Neural cell (in vitro differentiated cells): Measurements from ENCODE around the gene COLEC12. TPM values are rescaled to one million over a fixed set of nuclear protein-coding genes. Genes with fewer than 3 reads are reported as not detected.

ENCODE experiments used
- H2AFZ ChIP-seq: fragments of 200-600, 300-800 bp; sonication (generic), shearing (Covaris generic); 2 replicates; pipeline ENCODE4 v1.6.0; 2014; ENCODE audit warnings: low read depth, mild to moderate bottlenecking, antibody characterized with exemption, low read length, moderate library complexity
- H3F3A ChIP-seq: fragments of 200-600 bp; shearing (Covaris generic); 2 replicates; pipeline ENCODE4 v1.6.1; 2016; ENCODE audit warnings: mild to moderate bottlenecking, moderate library complexity, mixed read lengths, antibody characterized with exemption, low read length; ENCODE audit not compliant: insufficient read depth, poor library complexity, severe bottlenecking
- H3K27ac ChIP-seq: fragments of 200-600, 300-800 bp; sonication (generic), shearing (Covaris generic); 2 replicates; pipeline ENCODE4 v1.5.1; 2014; ENCODE audit warnings: mild to moderate bottlenecking, low read length, moderate library complexity
- H3K27me3 ChIP-seq: fragments of 300-800, 200-600 bp; sonication (generic), shearing (Covaris generic); 2 replicates; pipeline ENCODE4 v1.6.0; 2014; ENCODE audit warnings: mild to moderate bottlenecking, low read depth, low read length, moderate library complexity; ENCODE audit not compliant: insufficient read depth
- H3K36me3 ChIP-seq: fragments of 300-800, 200-600 bp; sonication (generic), shearing (Covaris generic); 2 replicates; pipeline ENCODE4 v1.5.1; 2014; ENCODE audit warnings: mild to moderate bottlenecking, antibody characterized with exemption, low read length, moderate library complexity; ENCODE audit not compliant: insufficient read depth
- H3K4me2 ChIP-seq: fragments of 300-800, 200-600 bp; sonication (generic), shearing (Covaris generic); 2 replicates; pipeline ENCODE4 v1.6.0; 2014; ENCODE audit warnings: mild to moderate bottlenecking, low read length
- H3K4me3 ChIP-seq: fragments of 300-800, 200-600 bp; sonication (generic), shearing (Covaris generic); 2 replicates; pipeline ENCODE4 v1.5.1; 2014; ENCODE audit warnings: mild to moderate bottlenecking, low read length, moderate library complexity
- H3K79me2 ChIP-seq: fragments of 200-600 bp; shearing (Covaris generic); replicated peaks from 2 replicates; pipeline ENCODE4 v1.6.0; 2014; ENCODE audit warnings: mild to moderate bottlenecking, low read length, moderate library complexity; ENCODE audit not compliant: insufficient read depth
- H3K9ac ChIP-seq: fragments of 300-800, 200-600 bp; sonication (generic), shearing (Covaris generic); 2 replicates; pipeline ENCODE4 v1.6.1; 2016; ENCODE audit warnings: mild to moderate bottlenecking, low read length, mixed read lengths
- H3K9me2 ChIP-seq: fragments of 200-600 bp; shearing (Covaris generic); 2 replicates; pipeline ENCODE4 v1.6.1; 2016; ENCODE audit warnings: mild to moderate bottlenecking, low read length, mixed read lengths; ENCODE audit not compliant: insufficient read depth
- H3K9me3 ChIP-seq: fragments of 200-600, 300-800 bp; sonication (generic), shearing (Covaris generic); 2 replicates; pipeline ENCODE4 v1.6.1; 2016; ENCODE audit warnings: mild to moderate bottlenecking, mixed run types, low read length, moderate library complexity, mixed read lengths
- H4K20me1 ChIP-seq: fragments of 200-600 bp; shearing (Covaris generic); 2 replicates; pipeline ENCODE4 v1.6.1; 2016; ENCODE audit warnings: mild to moderate bottlenecking, mixed run types; ENCODE audit not compliant: insufficient read depth
- CTCF ChIP-seq: fragments of 450-650 bp; IDR thresholded peaks from 2 replicates; pipeline ENCODE4 v1.5.1; 2014; ENCODE audit warnings: antibody characterized with exemption, mild to moderate bottlenecking, moderate library complexity; ENCODE audit not compliant: poor library complexity, severe bottlenecking
- EP300 ChIP-seq: fragments of 450-650 bp; conservative IDR thresholded peaks from 2 replicates; pipeline ENCODE4 v1.6.1; 2014; ENCODE audit warnings: antibody characterized with exemption, mild to moderate bottlenecking, moderate library complexity; ENCODE audit not compliant: poor library complexity, severe bottlenecking
- EZH2 ChIP-seq: fragments of 200-600, 300-800 bp; shearing (Covaris generic), sonication (generic); IDR thresholded peaks from 2 replicates; pipeline ENCODE4 v1.6.1; 2014; ENCODE audit warnings: antibody characterized with exemption, low read length, borderline replicate concordance, mild to moderate bottlenecking; ENCODE audit not compliant: insufficient read depth, poor library complexity, severe bottlenecking
- MXI1 ChIP-seq: fragments of 450-650 bp; conservative IDR thresholded peaks from 2 replicates; pipeline ENCODE4 v1.6.1; 2014; ENCODE audit warnings: antibody characterized with exemption, mild to moderate bottlenecking; ENCODE audit not compliant: poor library complexity, severe bottlenecking
- POLR2AphosphoS5 ChIP-seq: IDR thresholded peaks from 2 replicates; pipeline ENCODE4 v1.6.1; 2012
- RAD21 ChIP-seq: fragments of 450-650 bp; conservative IDR thresholded peaks from 2 replicates; pipeline ENCODE4 v1.6.1; 2014; ENCODE audit warnings: antibody characterized with exemption, mild to moderate bottlenecking, moderate library complexity
- SMC3 ChIP-seq: fragments of 450-650 bp; conservative IDR thresholded peaks from 2 replicates; pipeline ENCODE4 v1.6.1; 2014; ENCODE audit warnings: antibody characterized with exemption, mild to moderate bottlenecking, moderate library complexity; ENCODE audit not compliant: poor library complexity
- TAF1 ChIP-seq: IDR thresholded peaks from 2 replicates; pipeline ENCODE4 v1.6.1; 2012; ENCODE audit warnings: low read depth
- polyA plus RNA-seq: library from polyadenylated mRNA; depleted of rRNA; stranded (reverse); fragments of >200 nt; gene quantifications from 2 replicates; pipeline ENCODE4 v1.2.3, GENCODE V29; 2014
- TF ChIP-seq, protein P1 (sequence below): IDR thresholded peaks from 2 replicates; pipeline ENCODE4 v1.6.1; 2012; ENCODE audit warnings: borderline replicate concordance

COLEC12 gene
- polyA plus RNA-seq, 1 donor from 2014 or later: 0.42 TPM

GRCh38 chr18:459814-460593 is 40.5 kb downstream of the COLEC12 start:
- no peak for TF ChIP-seq TAF1
- no peak for TF ChIP-seq EP300
- TF ChIP-seq SMC3: no peak
- TF ChIP-seq, protein P1, sequence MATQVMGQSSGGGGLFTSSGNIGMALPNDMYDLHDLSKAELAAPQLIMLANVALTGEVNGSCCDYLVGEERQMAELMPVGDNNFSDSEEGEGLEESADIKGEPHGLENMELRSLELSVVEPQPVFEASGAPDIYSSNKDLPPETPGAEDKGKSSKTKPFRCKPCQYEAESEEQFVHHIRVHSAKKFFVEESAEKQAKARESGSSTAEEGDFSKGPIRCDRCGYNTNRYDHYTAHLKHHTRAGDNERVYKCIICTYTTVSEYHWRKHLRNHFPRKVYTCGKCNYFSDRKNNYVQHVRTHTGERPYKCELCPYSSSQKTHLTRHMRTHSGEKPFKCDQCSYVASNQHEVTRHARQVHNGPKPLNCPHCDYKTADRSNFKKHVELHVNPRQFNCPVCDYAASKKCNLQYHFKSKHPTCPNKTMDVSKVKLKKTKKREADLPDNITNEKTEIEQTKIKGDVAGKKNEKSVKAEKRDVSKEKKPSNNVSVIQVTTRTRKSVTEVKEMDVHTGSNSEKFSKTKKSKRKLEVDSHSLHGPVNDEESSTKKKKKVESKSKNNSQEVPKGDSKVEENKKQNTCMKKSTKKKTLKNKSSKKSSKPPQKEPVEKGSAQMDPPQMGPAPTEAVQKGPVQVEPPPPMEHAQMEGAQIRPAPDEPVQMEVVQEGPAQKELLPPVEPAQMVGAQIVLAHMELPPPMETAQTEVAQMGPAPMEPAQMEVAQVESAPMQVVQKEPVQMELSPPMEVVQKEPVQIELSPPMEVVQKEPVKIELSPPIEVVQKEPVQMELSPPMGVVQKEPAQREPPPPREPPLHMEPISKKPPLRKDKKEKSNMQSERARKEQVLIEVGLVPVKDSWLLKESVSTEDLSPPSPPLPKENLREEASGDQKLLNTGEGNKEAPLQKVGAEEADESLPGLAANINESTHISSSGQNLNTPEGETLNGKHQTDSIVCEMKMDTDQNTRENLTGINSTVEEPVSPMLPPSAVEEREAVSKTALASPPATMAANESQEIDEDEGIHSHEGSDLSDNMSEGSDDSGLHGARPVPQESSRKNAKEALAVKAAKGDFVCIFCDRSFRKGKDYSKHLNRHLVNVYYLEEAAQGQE: no peak
- TF ChIP-seq CTCF: no peak
- no peak for TF ChIP-seq POLR2AphosphoS5
- no peak for TF ChIP-seq MXI1
- TF ChIP-seq EZH2: no peak
- TF ChIP-seq RAD21: no peak
- Histone ChIP-seq H3K27ac (no peak overlapping the region), H3K9me2 (no peaks in the 10 kb centered on the region), H3F3A (no peaks in the 10 kb centered on the region), H3K36me3 (no peaks in the 10 kb centered on the region), H3K9me3 (no peaks in the 10 kb centered on the region), H4K20me1 (no peaks in the 10 kb centered on the region), H3K79me2 (no peaks in the 10 kb centered on the region), H3K9ac (no peak overlapping the region), H3K4me2 (no peak overlapping the region), H3K27me3 (no peaks in the 10 kb centered on the region), H2AFZ (no peak overlapping the region), H3K4me3 (no peak overlapping the region)

DNA sequence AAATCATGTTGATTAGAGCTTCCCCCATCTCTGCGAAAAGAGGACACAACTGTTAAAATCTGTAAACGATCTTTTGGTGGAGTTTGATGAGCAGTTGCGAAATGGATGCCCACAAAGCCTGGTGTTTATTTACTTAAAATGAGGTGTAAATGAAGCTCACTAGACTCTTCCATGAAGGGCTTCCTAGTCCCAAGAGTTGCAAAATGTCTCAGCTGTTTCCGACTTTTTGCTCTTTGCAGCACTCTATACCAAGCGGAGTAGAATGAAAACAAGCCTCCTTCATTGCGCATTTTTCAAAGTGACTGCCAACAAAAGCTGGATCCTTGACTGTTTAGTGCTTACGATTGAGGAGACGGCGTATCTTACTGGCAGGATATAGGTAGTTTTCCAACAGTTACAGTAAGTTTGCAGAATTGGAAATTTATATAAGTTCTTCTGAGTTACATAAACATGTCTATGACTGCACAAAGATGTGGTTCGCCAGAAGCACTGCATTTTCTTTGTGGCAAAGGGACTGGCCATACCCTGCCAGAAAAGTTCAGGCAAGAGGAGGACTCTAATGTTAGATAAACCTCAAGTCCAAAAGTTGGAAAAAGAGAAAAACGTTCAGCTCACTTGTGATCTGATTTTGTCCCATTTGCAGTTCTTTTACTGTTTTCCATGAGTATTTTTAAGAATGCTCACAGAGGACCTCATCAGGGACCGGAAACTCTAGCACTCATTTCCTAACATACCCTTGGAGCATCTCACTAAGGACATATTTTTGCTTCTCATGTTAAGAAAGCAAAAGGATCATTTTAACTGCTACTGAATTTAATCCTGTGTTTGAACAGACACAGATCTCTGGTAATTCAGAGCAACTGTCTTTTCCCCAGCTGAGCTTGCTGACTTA is 42.7 kb downstream of the COLEC12 start:
- no peaks in the 10 kb centered on the region for H3K79me2 ChIP-seq
- H4K20me1 ChIP-seq: no peaks in the 10 kb centered on the region
- H3K27me3 ChIP-seq: no peaks in the 10 kb centered on the region
- H3K4me2 ChIP-seq: no peak overlapping the region
- no peaks in the 10 kb centered on the region for H3K36me3 ChIP-seq
- H3K9me3 ChIP-seq: no peaks in the 10 kb centered on the region
- no peak overlapping the region for H3K27ac ChIP-seq
- no peak overlapping the region for H3K9ac ChIP-seq
- H2AFZ ChIP-seq: no peak overlapping the region
- H3F3A ChIP-seq: no peaks in the 10 kb centered on the region
- no peaks in the 10 kb centered on the region for H3K9me2 ChIP-seq
- TF ChIP-seq EZH2: no peak
- TF ChIP-seq POLR2AphosphoS5: no peak
- no peak for TF ChIP-seq EP300
- no peak for TF ChIP-seq TAF1
- no peak for TF ChIP-seq RAD21
- TF ChIP-seq SMC3: no peak
- TF ChIP-seq, protein P1: no peak
- TF ChIP-seq MXI1: no peak
- TF ChIP-seq CTCF: no peak
- no peak overlapping the region for H3K4me3 ChIP-seq
